Mesothelial cell of epicardium (in vitro differentiated cells): ENCODE data around the gene HOXD11. TPM values are rescaled to one million over a fixed set of nuclear protein-coding genes. Genes with fewer than 3 reads are reported as not detected.

ENCODE experiments used
- DNase-seq, 2 experiments: peaks; one replicate each; pipeline ENCODE4 v3.0.0; 2021; ENCODE audit warnings: low spot score in 2 of 2; ENCODE audit not compliant: unreplicated experiment in 2 of 2
- H3K27ac Mint-ChIP-seq: 2 replicates; pipeline ENCODE4 v1.8.0; 2021; ENCODE audit warnings: mixed read lengths
- H3K27me3 Mint-ChIP-seq: 2 replicates; pipeline ENCODE4 v1.8.0; 2021; ENCODE audit warnings: low read depth, mixed read lengths
- H3K36me3 Mint-ChIP-seq: 2 replicates; pipeline ENCODE4 v1.8.0; 2021; ENCODE audit warnings: mixed read lengths
- H3K4me1 Mint-ChIP-seq: 2 replicates; pipeline ENCODE4 v1.8.0; 2021; ENCODE audit warnings: mixed read lengths
- H3K4me3 Mint-ChIP-seq: 2 replicates; pipeline ENCODE4 v1.8.0; 2021; ENCODE audit warnings: mild to moderate bottlenecking, moderate library complexity, mixed read lengths
- H3K9me3 Mint-ChIP-seq: 2 replicates; pipeline ENCODE4 v1.8.0; 2021; ENCODE audit warnings: mixed read lengths
- CTCF ChIP-seq: fragments of 200-600 bp; sonication (generic); IDR thresholded peaks from one replicate; pipeline ENCODE4 v1.5.0; 2021; ENCODE audit warnings: antibody characterized with exemption; ENCODE audit not compliant: unreplicated experiment
- microRNA-seq: library from miRNA; unstranded; fragments of <30 nt; microRNA quantifications from one replicate; pipeline ENCODE4 v1.2.0, GENCODE V29; 2021; ENCODE audit warnings: inconsistent platforms, mixed read lengths
- total RNA-seq: library from RNA; stranded (reverse); gene quantifications from 3 replicates; pipeline ENCODE4 v1.2.1, GENCODE V29; 2021

Gene HOXD11
- total RNA-seq, 1 donor from 2014 or later = 3.0 TPM

GRCh38 chr2:176157499-176158185 is 50.6 kb downstream of the HOXD11 start:
- DNase-seq = no peak
- Mint-ChIP-seq H3K36me3 (no peaks in the 10 kb centered on the region), H3K27me3 (peaks cover 97% of the 10 kb centered on the region), H3K9me3 (no peaks in the 10 kb centered on the region), H3K27ac (no peak overlapping the region), H3K4me1 (peaks cover 13% of the 10 kb centered on the region), H3K4me3 (peak overlapping the region; percentile 22)
- TF ChIP-seq CTCF = no peak

- no peaks in the 10 kb centered on the region for H3K9me3 Mint-ChIP-seq
- DNase-seq = no peak
- H3K4me1 Mint-ChIP-seq = peaks cover 13% of the 10 kb centered on the region
- peaks cover 96% of the 10 kb centered on the region for H3K27me3 Mint-ChIP-seq
- H3K27ac Mint-ChIP-seq = no peak overlapping the region
- H3K36me3 Mint-ChIP-seq = no peaks in the 10 kb centered on the region
- TF ChIP-seq CTCF = no peak
- peak overlapping the region; percentile 19 for H3K4me3 Mint-ChIP-seq
Observed at GRCh38 chr2:176158186-176158591, 51.1 kb downstream of the HOXD11 start.

GRCh38 chr2:176158855-176159662 is 52.0 kb downstream of the HOXD11 start:
- Mint-ChIP-seq H3K4me1 (peaks cover 13% of the 10 kb centered on the region), H3K27ac (no peak overlapping the region), H3K27me3 (peaks cover 96% of the 10 kb centered on the region), H3K36me3 (no peaks in the 10 kb centered on the region), H3K9me3 (no peaks in the 10 kb centered on the region), H3K4me3 (no peak overlapping the region)
- DNase-seq = no peak
- no peak for TF ChIP-seq CTCF

Small RNA genes within 50 kb of the gene (microRNA-seq; reads per million reads assigned to microRNA genes)
- gene MIR10B = 2,794 reads per million, percentile 87 among the genes with 10 or more reads in this experiment

Other genes starting within 250 kb of the HOXD11 start
- gene LNPK, start 105.0 kb upstream of the HOXD11 start, total RNA-seq = 29.4 to 31.7 TPM (median 30.2 TPM) in 3 replicates
- gene EVX2, start 23.3 kb upstream of the HOXD11 start, total RNA-seq = 0.07 to 0.09 TPM in 2 of 3 replicates, not detected in the other
- 0.49 to 0.63 TPM (median 0.56 TPM) in 3 replicates for gene HOXD13, start 14.6 kb upstream of the HOXD11 start, total RNA-seq
- 0.27 to 0.40 TPM (median 0.27 TPM) in 3 replicates for gene HOXD12, start 7.5 kb upstream of the HOXD11 start, total RNA-seq
- gene HOXD10, start 9.5 kb downstream of the HOXD11 start, total RNA-seq = 3.2 to 4.1 TPM (median 3.9 TPM) in 3 replicates
- 0.93 to 1.2 TPM (median 1.1 TPM) in 3 replicates for gene HOXD9, start 15.4 kb downstream of the HOXD11 start, total RNA-seq
- gene HOXD8, start 22.4 kb downstream of the HOXD11 start, total RNA-seq = 0.29 to 0.58 TPM (median 0.40 TPM) in 3 replicates
- 0.67 to 1.4 TPM (median 1.3 TPM) in 3 replicates for gene HOXD4, start 44.3 kb downstream of the HOXD11 start, total RNA-seq
- gene HOXD3, start 50.0 kb downstream of the HOXD11 start, total RNA-seq = 0.93 to 1.1 TPM (median 1.1 TPM) in 3 replicates
- not detected in 3 replicates for gene HOXD1, start 81.4 kb downstream of the HOXD11 start, total RNA-seq
- gene MTX2, start 162.2 kb downstream of the HOXD11 start, total RNA-seq = 28.8 to 33.2 TPM (median 29.9 TPM) in 3 replicates